Activated naive CD4-positive, alpha-beta T cell treated with anti-CD3 and anti-CD28 coated beads, Interleukin-2, amount 10 ng/mL, durations not matched to agents 7 days and 5 days (primary cell): ENCODE results near the gene BTD.

Source experiments
- CTCF ChIA-PET: fragments of 350-600 bp; sonication (Branson Sonifier 250); formaldehyde crosslinking; loops from one replicate; lab custom pipeline; 2021; ENCODE audit warnings: antibody characterized with exemption; lab: Charles Lee
- DNase-seq: peaks from one replicate; pipeline ENCODE4 v3.0.0-alpha.2; 2020
- H3K27ac Mint-ChIP-seq: one replicate; pipeline ENCODE4 v1.8.0; 2021; ENCODE audit warnings: mild to moderate bottlenecking, moderate library complexity, mixed read lengths
- H3K27me3 Mint-ChIP-seq: one replicate; pipeline ENCODE4 v1.8.0; 2021; ENCODE audit warnings: mild to moderate bottlenecking, mixed read lengths
- H3K36me3 Mint-ChIP-seq: one replicate; pipeline ENCODE4 v1.8.0; 2021; ENCODE audit warnings: mixed read lengths
- H3K4me1 Mint-ChIP-seq: one replicate; pipeline ENCODE4 v1.8.0; 2021; ENCODE audit warnings: mixed read lengths
- H3K4me3 Mint-ChIP-seq: one replicate; pipeline ENCODE4 v1.8.0; 2021; ENCODE audit warnings: mild to moderate bottlenecking, moderate library complexity, mixed read lengths
- H3K9me3 Mint-ChIP-seq: one replicate; pipeline ENCODE4 v1.8.0; 2021; ENCODE audit warnings: mixed read lengths

Gene BTD

GRCh38 chr3:15651396-15651795 is 49.9 kb downstream of the BTD start:
- DNase-seq, result no peak
- Mint-ChIP-seq H3K9me3 (peaks cover 21% of the 10 kb centered on the region), H3K36me3 (peaks cover 23% of the 10 kb centered on the region), H3K4me3 (no peak overlapping the region), H3K27ac (no peak overlapping the region), H3K27me3 (peaks cover 59% of the 10 kb centered on the region), H3K4me1 (peaks cover 33% of the 10 kb centered on the region)
- CTCF ChIA-PET, result no interaction called here

- Mint-ChIP-seq H3K4me1 (peaks cover 15% of the 10 kb centered on the region), H3K9me3 (peaks cover 29% of the 10 kb centered on the region)
Measured at GRCh38 chr3:15653321-15653720, 51.8 kb downstream of the BTD start.

GRCh38 chr3:15654127-15654526 is 52.6 kb downstream of the BTD start:
- H3K4me1 Mint-ChIP-seq, result peaks cover 7% of the 10 kb centered on the region
- no peak overlapping the region for H3K4me3 Mint-ChIP-seq

More at GRCh38 chr3:15653321-15653720, 51.8 kb downstream of the BTD start:
- H3K36me3 Mint-ChIP-seq, result peaks cover 22% of the 10 kb centered on the region
- CTCF ChIA-PET, result no interaction called here
- H3K27me3 Mint-ChIP-seq, result peaks cover 51% of the 10 kb centered on the region
- DNase-seq, result no peak
- H3K27ac Mint-ChIP-seq, result no peak overlapping the region
- H3K4me3 Mint-ChIP-seq, result no peak overlapping the region

GRCh38 chr3:15654891-15655290 is 53.3 kb downstream of the BTD start:
- CTCF ChIA-PET, result no interaction called here
- Mint-ChIP-seq H3K27me3 (peaks cover 50% of the 10 kb centered on the region), H3K36me3 (peaks cover 12% of the 10 kb centered on the region), H3K9me3 (peaks cover 34% of the 10 kb centered on the region), H3K4me3 (no peak overlapping the region), H3K4me1 (peaks cover 7% of the 10 kb centered on the region), H3K27ac (no peak overlapping the region)
- DNase-seq, result no peak

More at GRCh38 chr3:15654127-15654526, 52.6 kb downstream of the BTD start:
- Mint-ChIP-seq H3K27me3 (peaks cover 56% of the 10 kb centered on the region), H3K36me3 (peaks cover 18% of the 10 kb centered on the region), H3K27ac (no peak overlapping the region), H3K9me3 (peaks cover 34% of the 10 kb centered on the region)
- CTCF ChIA-PET, result no interaction called here
- no peak for DNase-seq

- peaks cover 7% of the 10 kb centered on the region for H3K4me1 Mint-ChIP-seq
- H3K9me3 Mint-ChIP-seq, result peaks cover 30% of the 10 kb centered on the region
- H3K36me3 Mint-ChIP-seq, result peaks cover 12% of the 10 kb centered on the region
- H3K27me3 Mint-ChIP-seq, result peaks cover 42% of the 10 kb centered on the region
- CTCF ChIA-PET, result no interaction called here
- DNase-seq, result no peak
- no peak overlapping the region for H3K27ac Mint-ChIP-seq
- no peak overlapping the region for H3K4me3 Mint-ChIP-seq
Measured at GRCh38 chr3:15656342-15656741, 54.8 kb downstream of the BTD start.

GRCh38 chr3:15657016-15657415 is 55.5 kb downstream of the BTD start:
- Mint-ChIP-seq H3K27ac (no peak overlapping the region), H3K36me3 (peaks cover 12% of the 10 kb centered on the region)

GRCh38 chr3:15659254-15659975 is 57.9 kb downstream of the BTD start:
- Mint-ChIP-seq H3K4me1 (peaks cover 7% of the 10 kb centered on the region), H3K4me3 (no peak overlapping the region), H3K9me3 (peaks cover 29% of the 10 kb centered on the region), H3K27me3 (peaks cover 17% of the 10 kb centered on the region), H3K27ac (no peak overlapping the region), H3K36me3 (peaks cover 10% of the 10 kb centered on the region)
- DNase-seq, result no peak
- CTCF ChIA-PET, result no interaction called here

More at GRCh38 chr3:15657016-15657415, 55.5 kb downstream of the BTD start:
- H3K4me1 Mint-ChIP-seq, result peaks cover 7% of the 10 kb centered on the region
- DNase-seq, result no peak
- H3K27me3 Mint-ChIP-seq, result peaks cover 35% of the 10 kb centered on the region
- no peak overlapping the region for H3K4me3 Mint-ChIP-seq
- peaks cover 30% of the 10 kb centered on the region for H3K9me3 Mint-ChIP-seq
- CTCF ChIA-PET, result interaction anchor here (0.8 kb wide), 1 partner anchor 26 kb away, joined by 3 read pairs; no protein-coding TSS in a partner anchor

GRCh38 chr3:15660055-15660935 is 58.8 kb downstream of the BTD start:
- peaks cover 29% of the 10 kb centered on the region for H3K9me3 Mint-ChIP-seq
- peaks cover 7% of the 10 kb centered on the region for H3K4me1 Mint-ChIP-seq
- H3K4me3 Mint-ChIP-seq, result no peak overlapping the region
- DNase-seq, result no peak
- H3K27me3 Mint-ChIP-seq, result peaks cover 17% of the 10 kb centered on the region
- H3K36me3 Mint-ChIP-seq, result peaks cover 14% of the 10 kb centered on the region
- CTCF ChIA-PET, result no interaction called here
- no peak overlapping the region for H3K27ac Mint-ChIP-seq

GRCh38 chr3:15664144-15664543 is 62.6 kb downstream of the BTD start:
- Mint-ChIP-seq H3K36me3 (peaks cover 22% of the 10 kb centered on the region), H3K9me3 (peaks cover 9% of the 10 kb centered on the region), H3K27ac (no peak overlapping the region), H3K27me3 (peaks cover 8% of the 10 kb centered on the region), H3K4me3 (no peak overlapping the region), H3K4me1 (peaks cover 20% of the 10 kb centered on the region)
- CTCF ChIA-PET, result no interaction called here
- DNase-seq, result no peak

- Mint-ChIP-seq H3K27ac (no peak overlapping the region), H3K4me1 (peaks cover 15% of the 10 kb centered on the region), H3K27me3 (peaks cover 5% of the 10 kb centered on the region), H3K4me3 (no peak overlapping the region), H3K9me3 (peaks cover 3% of the 10 kb centered on the region), H3K36me3 (peaks cover 32% of the 10 kb centered on the region)
- CTCF ChIA-PET, result no interaction called here
- DNase-seq, result no peak
Measured at GRCh38 chr3:15665510-15666150, 64.1 kb downstream of the BTD start.

GRCh38 chr3:15666277-15666676 is 64.7 kb downstream of the BTD start:
- Mint-ChIP-seq H3K9me3 (peaks cover 3% of the 10 kb centered on the region), H3K36me3 (peaks cover 37% of the 10 kb centered on the region), H3K27me3 (no peaks in the 10 kb centered on the region), H3K4me1 (peaks cover 15% of the 10 kb centered on the region), H3K4me3 (no peak overlapping the region), H3K27ac (no peak overlapping the region)
- CTCF ChIA-PET, result interaction anchor here (0.6 kb wide), 1 partner anchor 144 kb away, joined by 3 read pairs; no protein-coding TSS in a partner anchor
- no peak for DNase-seq

GRCh38 chr3:15667484-15667883 is 65.9 kb downstream of the BTD start:
- Mint-ChIP-seq H3K4me1 (peaks cover 15% of the 10 kb centered on the region), H3K9me3 (peaks cover 2% of the 10 kb centered on the region), H3K27ac (no peak overlapping the region), H3K36me3 (peaks cover 37% of the 10 kb centered on the region), H3K27me3 (no peaks in the 10 kb centered on the region), H3K4me3 (no peak overlapping the region)
- DNase-seq, result peak; percentile 51
- CTCF ChIA-PET, result interaction anchor here (0.6 kb wide), 1 partner anchor 129 kb away, joined by 3 read pairs; no protein-coding TSS in a partner anchor

- CTCF ChIA-PET, result interaction anchor here (0.6 to 0.8 kb wide), 2 partner anchors 17 to 562 kb away, joined by 3 read pairs; no protein-coding TSS in a partner anchor
- Mint-ChIP-seq H3K4me3 (no peak overlapping the region), H3K27ac (no peak overlapping the region), H3K4me1 (no peaks in the 10 kb centered on the region), H3K27me3 (no peaks in the 10 kb centered on the region), H3K36me3 (peaks cover 29% of the 10 kb centered on the region), H3K9me3 (no peaks in the 10 kb centered on the region)
- no peak for DNase-seq
Measured at GRCh38 chr3:15673536-15673935, 72.0 kb downstream of the BTD start.

- CTCF ChIA-PET, result no interaction called here
- no peak for DNase-seq
- no peaks in the 10 kb centered on the region for H3K4me1 Mint-ChIP-seq
Measured at GRCh38 chr3:15676259-15676658, 74.7 kb downstream of the BTD start.

More at GRCh38 chr3:15676259-15676658, 74.7 kb downstream of the BTD start:
- no peak overlapping the region for H3K4me3 Mint-ChIP-seq
- H3K27ac Mint-ChIP-seq, result no peak overlapping the region
- no peaks in the 10 kb centered on the region for H3K9me3 Mint-ChIP-seq
- no peaks in the 10 kb centered on the region for H3K27me3 Mint-ChIP-seq
- H3K36me3 Mint-ChIP-seq, result peaks cover 18% of the 10 kb centered on the region
